Activated CD4-positive, alpha-beta T cell treated with anti-CD3 and anti-CD28 coated beads, Interleukin-2, amount 50 U/mL, for 1 hour (primary cell): ENCODE data around the gene FBLN2.
"Not testable (repeated sequence)": the region's sequence is repeated elsewhere in the genome, so short reads cannot be mapped to it uniquely, and the experiment has no call there.

ENCODE experiments used
- DNase-seq: peaks from one replicate; pipeline ENCODE4 v3.0.0-alpha.2; 2020

FBLN2 gene

GRCh38 chr3:13550791-13551360 lies 2.0 kb downstream of the FBLN2 start:
- DNase-seq, result no peak

GRCh38 chr3:13552857-13553652 lies 4.1 kb downstream of the FBLN2 start:
- DNase-seq, result no peak

DNA sequence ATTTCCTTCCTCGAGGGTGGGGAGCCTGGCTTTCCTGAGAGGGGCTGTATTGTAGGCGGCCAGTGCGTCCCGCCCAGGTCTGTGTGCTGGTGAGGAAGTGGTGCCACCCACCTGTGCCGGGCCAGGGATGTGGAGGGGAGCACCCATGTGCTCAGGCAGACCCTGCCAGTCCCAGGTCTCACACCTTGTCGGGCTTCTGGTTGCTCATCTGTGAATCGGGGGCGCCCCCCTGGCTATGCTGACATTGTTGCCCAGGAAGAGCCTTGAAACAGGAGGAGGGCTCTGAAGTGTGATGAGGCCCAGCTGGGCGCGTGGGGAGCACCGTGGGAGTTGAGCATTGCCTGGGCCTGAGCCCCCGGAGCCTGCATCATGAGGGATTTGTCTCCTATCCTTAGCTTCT lies 4.8 kb downstream of the FBLN2 start:
- no peak for DNase-seq

DNA sequence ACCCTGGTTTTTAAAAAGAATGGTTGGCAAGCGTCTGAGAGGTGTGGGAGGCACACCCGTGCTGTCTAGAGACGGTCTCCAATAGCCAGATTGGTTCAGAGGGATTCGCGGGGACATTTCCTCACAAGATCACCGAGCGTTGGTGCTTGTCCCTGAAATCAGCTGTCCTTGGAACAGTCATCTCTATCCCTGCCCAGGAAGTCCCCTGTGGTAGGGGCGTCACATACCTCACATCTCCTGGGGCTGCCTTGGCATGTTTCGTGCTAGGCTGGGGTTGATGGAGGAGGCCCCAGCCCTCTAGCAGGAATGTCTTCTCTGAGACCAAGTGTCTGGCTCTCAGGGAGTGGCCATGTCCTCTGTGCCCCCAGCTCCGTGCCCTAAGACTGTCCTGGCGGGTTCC lies 6.8 kb downstream of the FBLN2 start:
- no peak for DNase-seq

- DNase-seq, result no peak
Measured at GRCh38 chr3:13556207-13556606, 7.3 kb downstream of the FBLN2 start.

DNA sequence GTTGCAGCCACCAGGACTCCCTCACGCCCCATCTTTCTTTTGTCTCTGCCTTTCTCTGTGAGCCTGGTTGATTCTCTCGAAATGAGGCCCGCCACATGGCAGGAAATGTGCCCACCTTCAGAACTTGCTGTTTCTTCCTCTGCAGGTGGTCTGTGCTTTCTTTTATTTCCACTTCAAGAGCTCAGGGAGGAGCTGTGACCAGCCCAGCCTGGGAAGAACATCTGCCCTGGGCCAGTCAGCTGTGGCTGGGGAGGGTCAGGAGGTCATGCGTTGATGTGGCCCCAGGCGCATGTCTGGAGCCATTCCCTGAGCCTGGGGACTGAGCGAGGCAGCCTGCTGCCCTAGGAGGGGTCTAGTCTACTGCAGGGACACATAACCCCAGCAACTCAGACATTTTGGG lies 8.0 kb downstream of the FBLN2 start:
- DNase-seq, result no peak

DNA sequence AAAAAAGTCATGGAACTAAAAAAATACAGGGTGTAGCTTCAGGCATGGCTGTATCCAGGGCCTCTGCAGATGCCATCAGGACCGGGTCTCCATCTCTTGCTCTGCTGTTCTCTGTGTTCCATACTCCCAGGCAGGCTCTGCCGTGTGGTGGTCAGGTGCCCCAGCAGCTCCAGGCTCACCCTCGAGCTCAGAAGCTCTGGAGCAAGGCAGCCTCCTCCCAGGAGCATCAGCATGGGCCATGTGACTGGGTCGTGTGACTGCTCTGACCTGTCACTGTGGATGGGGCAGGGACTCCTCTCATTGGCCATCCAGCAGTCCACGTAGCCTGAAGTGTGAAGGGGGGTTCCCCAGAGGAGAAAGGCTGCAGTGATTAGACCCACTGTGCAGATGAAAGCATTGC lies 8.5 kb downstream of the FBLN2 start:
- no peak for DNase-seq

DNA sequence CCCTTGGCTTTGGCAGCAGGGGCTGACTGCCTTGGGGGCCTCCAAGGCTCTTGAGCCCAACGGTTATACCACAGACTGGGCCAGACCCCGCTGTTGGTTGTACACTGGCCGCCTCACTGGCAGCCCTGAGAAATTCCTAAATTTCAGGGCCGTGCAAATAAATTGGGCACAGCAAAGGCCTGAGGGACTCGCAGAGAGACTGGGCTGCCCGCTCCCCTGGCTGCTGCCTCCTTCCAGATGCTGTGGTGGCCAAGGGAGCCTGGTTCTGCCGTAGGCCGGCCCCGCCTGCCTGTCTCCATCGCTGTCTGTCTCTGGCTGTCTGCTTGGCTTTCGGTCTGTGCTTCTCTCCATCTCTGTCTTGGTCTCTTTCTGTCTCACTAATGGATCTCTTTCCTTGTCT lies 9.0 kb downstream of the FBLN2 start:
- no peak for DNase-seq

GRCh38 chr3:13558651-13559050 lies 9.7 kb downstream of the FBLN2 start:
- DNase-seq, result no peak

DNA sequence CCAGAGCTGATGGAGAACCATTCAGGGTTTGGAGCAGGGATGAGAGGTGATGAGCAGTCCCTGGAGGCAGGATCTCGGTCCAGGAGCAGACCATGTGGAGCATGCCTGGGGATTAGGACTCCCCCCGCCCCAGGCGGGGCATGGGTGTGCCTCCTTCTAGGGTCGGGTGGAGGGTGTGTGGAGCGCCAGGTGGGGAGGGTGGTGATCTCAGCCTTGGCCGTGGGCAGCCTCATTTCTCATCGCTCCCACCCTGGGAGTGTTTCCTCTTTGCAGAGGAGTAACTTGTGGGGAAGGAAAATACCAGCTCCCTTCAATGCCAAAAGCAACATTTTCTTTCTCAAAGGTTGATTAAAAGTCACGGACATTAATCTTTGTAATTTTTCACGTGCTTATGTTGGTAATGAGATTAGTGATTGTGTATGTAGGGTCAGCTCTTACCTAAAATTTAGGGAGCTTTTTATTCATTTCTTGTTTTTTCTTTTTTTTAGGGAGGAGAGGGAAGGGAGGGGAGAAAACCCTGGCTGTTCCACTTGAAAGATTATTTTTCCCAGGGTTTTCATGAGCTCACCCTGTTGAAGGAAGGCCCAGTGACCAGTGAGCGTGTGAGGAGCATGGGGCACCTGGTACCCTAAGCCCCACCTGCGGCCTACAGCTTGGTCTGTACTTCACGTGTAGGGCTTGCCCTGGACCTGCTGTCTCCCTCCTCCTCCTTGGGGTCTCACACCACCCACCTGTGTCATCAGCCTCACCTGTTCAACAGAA lies 11.0 kb downstream of the FBLN2 start:
- no peak for DNase-seq

GRCh38 chr3:13561376-13561775 lies 12.5 kb downstream of the FBLN2 start:
- DNase-seq, result no peak

DNA sequence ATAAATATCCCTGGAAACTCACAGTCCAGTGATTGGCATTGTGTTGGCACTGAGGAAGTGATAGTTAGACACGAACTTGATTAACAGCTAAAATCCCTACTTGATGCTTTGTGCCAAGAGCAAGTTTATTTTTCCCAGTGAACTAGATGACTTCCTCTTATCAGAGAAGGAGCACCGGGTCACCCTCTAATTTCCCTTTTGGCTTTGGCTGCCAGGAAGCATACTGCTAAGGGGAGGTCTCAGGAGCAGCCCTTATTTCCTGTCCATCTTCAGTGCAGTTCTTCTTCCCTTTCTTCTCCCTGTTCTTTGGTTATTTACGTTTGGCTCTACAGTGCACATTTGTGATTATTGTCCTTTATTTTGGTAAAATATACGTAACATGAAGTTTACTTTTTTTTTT lies 13.0 kb downstream of the FBLN2 start:
- no peak for DNase-seq

DNA sequence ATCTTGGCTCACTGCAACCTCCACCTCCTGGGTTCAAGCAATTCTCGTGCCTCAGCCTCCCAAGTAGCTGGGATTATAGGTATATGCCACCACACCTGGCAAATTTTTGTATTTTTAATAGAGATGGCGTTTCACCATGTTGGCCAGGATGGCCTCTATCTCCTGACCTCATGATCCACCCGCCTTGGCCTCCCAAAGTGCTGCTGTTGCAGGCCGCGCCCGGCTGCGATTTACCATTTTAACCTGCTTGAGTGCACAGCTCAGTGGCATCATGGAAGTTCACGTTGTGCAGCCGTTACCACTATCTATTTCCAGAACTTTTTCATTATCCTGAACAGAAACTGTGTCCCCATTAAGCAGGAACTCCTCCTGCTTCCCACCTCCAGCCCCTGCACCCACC lies 13.5 kb downstream of the FBLN2 start:
- DNase-seq, result not testable (repeated sequence)

DNA sequence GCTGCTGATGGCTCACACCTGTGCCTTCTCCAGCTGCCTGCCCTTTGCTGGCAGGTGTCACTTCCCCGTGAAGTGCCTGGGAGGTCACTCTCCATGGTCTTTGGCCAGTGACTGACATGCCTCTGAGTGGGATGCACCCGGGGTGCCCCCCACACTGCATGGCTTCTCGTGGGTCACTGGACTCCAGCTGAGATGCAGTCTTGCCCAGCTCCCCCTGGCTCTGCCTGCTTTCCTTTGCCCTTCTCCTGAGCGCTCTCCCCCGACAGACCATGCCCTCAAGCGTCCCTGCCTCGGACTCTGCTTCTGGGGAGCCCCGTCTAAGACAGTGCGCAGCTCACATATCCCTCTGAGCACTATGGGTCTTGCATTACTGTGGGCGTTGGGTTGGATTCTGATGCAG lies 14.4 kb downstream of the FBLN2 start:
- DNase-seq, result no peak

DNA sequence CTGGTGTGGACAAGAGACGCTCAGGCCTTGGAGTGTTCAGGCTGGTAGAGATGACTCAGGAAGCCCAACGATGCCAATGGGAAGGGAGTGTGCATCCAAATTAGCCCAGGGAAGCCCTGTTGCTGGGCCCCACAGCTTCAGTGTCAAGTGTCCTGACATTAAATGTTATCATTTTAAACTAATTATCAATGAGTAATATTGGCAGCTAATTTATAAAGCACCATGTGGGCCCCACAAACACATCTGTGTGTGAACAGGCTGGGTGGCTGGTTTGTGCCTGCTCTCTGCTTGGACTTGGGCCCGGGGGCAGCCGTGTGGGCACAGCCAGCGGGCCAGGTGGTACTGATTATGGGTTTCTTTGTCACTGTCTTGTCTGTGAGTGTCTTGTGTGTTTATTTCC lies 15.0 kb downstream of the FBLN2 start:
- DNase-seq, result no peak

- no peak for DNase-seq
Measured at GRCh38 chr3:13564751-13565560, 16.0 kb downstream of the FBLN2 start.

DNA sequence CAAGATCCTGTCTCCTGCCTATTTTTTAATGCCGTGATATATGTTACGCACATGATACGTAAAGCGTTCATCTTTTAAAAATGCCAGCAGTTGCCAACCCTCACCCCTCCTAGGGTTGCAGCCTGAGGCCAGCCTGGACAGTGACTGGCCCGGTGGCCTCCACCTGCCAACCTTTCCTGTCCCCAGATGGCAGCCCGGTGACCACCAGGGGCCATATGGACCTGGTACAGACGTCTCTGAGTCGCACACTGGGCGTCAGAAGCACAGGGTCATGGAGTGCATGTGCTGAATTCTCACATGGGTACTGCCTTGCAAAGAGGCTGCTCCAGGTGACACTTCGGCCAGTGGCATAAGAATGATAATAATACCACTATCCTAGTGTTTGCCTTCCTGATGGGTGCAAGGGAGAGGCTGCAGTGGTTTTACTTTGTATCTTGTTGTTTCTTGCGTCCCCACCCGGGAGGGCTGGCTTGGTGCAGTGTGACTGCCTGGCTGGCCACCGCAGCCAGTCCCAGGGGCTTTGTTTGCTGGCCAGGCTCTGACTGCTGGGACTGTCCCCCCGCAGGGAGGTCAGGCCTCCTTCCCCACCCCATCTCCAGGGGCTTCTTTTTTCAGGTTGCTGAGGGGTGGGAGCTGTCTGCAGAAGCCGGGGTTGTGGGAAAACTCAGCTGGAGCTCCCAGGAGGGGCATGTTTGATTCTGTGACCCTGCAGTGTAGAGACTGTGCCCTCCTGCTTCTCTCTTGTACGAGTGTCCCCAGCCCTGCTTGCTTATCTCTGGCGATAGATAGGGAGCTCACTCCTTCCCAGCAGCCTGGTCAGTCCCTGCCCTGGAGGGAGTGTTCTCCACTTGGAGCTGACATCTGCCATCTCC lies 16.9 kb downstream of the FBLN2 start:
- no peak for DNase-seq

GRCh38 chr3:13566453-13566748 lies 17.5 kb downstream of the FBLN2 start:
- no peak for DNase-seq

GRCh38 chr3:13566769-13567310 lies 17.9 kb downstream of the FBLN2 start:
- DNase-seq, result no peak

DNA sequence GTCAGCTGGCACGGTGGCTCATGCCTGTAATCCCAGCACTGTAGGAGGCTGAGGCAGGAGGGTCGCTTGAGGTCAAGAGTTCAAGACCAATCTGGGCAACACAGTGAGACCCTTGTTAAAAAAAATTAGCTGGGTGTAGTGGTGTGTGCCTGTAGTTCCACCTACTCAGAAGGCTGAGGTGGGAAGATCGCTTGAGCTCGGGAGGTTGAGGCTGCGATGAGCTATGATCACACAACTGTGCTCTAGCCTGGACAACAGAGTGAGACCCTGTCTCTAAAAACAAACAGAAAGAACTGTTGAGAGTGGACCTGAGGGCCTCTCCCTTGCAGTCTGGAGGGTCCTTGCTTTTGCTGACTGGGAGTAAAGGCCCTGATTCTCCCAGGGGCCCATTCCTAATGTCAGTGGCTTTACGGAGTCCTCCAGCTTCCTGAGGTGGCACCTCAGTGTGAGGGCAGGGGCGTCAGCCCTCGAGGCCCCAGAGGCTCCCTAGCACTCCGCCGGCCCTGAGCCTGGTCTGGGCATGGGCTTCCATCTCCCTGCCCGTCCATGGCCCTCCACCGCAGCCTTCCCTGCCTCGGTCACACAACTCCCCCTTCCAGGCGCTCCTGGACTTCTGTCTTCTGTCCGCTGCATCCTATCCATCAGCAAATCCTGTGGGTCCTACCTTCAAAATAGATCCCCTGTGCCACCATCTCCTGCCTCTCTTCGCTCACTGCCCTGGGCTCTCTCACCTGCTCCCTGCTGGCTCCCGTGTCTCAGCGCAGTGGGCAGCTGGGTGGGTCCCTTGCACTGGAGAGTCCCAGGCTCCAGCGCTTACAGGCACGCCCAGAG lies 19.0 kb downstream of the FBLN2 start:
- no peak for DNase-seq

DNA sequence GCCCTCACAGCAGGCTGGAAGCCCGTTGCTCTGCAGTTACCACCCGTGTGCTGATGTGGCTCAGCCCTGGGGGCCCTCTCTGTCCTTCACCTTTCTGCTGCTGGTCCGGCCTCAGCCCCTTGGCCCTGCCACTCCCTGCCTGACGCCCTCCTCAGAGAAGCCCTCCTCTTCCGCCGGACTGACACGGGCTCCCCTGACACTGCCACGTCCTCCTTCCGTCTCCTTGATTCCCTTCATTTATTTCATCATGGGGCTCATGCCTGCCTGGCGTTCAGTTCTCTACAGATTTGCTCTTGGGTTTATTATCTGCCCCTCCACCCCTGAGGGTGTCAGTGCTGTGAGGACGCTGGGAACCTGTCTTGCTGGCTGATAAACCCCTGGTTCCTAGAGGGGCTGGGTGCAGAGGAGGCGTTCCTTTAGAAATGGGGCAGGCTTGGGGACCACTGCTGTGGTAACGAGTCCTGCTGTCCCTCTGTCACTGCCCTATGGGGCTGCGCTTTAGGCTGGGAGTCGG lies 19.6 kb downstream of the FBLN2 start:
- no peak for DNase-seq
